ENCODE measurements around the gene SEPTIN11.

Gene SEPTIN11

GRCh38 chr4:76997077-76997476 lies 47.5 kb downstream of the SEPTIN11 start:
- no peak overlapping the region for H3K4me3 ChIP-seq
- H3K27ac ChIP-seq, result no peak overlapping the region

DNA sequence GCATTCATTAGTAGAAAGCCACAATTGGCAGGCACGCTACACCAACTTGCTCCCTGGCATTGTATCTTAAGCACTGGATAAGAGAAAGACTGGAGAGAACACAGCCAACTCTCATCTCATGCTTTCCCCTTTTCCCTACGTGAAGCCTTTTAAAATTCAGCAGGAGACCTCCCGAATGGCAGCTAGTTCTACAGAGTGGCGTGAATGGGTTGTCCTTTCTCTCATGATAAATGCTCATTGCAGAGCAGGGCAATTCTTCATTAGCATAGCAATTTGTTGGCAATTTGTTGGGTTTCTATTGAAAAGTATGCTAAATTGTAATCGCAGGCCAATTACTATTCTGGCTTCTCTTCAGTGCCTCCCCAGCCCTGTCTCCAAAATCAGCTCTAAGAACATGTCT lies 48.0 kb downstream of the SEPTIN11 start:
- Histone ChIP-seq H3K27ac (no peak overlapping the region), H3K4me3 (no peak overlapping the region)

GRCh38 chr4:76998251-76998901 lies 48.8 kb downstream of the SEPTIN11 start:
- Histone ChIP-seq H3K4me3 (no peak overlapping the region), H3K27ac (peak overlapping the region in 1 of 21 experiments; percentile 10)

Measured in skin epidermis (tissue), 12 donors.